GM18858 (cell line): Measurements from ENCODE around the gene TLE1.

ENCODE experiments used
- ATAC-seq: cut with Tn5 transposase; IDR thresholded peaks from one replicate; pipeline ENCODE4 v1.9.1; 2021; ENCODE audit not compliant: unreplicated experiment

TLE1 gene

GRCh38 chr9:81584099-81584498 lies 105.2 kb downstream of the TLE1 start:
- ATAC-seq, result no peak

GRCh38 chr9:81581986-81582385 lies 107.4 kb downstream of the TLE1 start:
- ATAC-seq, result no peak

- no peak for ATAC-seq
These were observed 110.0 kb downstream of the TLE1 start for GRCh38 chr9:81579381-81579780.

- ATAC-seq, result no peak
These were observed 110.7 kb downstream of the TLE1 start for GRCh38 chr9:81578606-81579005.

- ATAC-seq, result no peak
These were observed 113.4 kb downstream of the TLE1 start for GRCh38 chr9:81575956-81576355.

- ATAC-seq, result no peak
These were observed 114.9 kb downstream of the TLE1 start for GRCh38 chr9:81574405-81574804.

- no peak for ATAC-seq
These were observed 115.7 kb downstream of the TLE1 start for GRCh38 chr9:81573415-81574321.

GRCh38 chr9:81570083-81570482 lies 119.3 kb downstream of the TLE1 start:
- ATAC-seq, result no peak

GRCh38 chr9:81566074-81566698 lies 123.2 kb downstream of the TLE1 start:
- no peak for ATAC-seq

GRCh38 chr9:81565609-81566008 lies 123.7 kb downstream of the TLE1 start:
- no peak for ATAC-seq

GRCh38 chr9:81565144-81565543 lies 124.2 kb downstream of the TLE1 start:
- no peak for ATAC-seq

GRCh38 chr9:81564632-81565031 lies 124.7 kb downstream of the TLE1 start:
- no peak for ATAC-seq

GRCh38 chr9:81563739-81564138 lies 125.6 kb downstream of the TLE1 start:
- no peak for ATAC-seq

GRCh38 chr9:81563020-81563407 lies 126.3 kb downstream of the TLE1 start:
- no peak for ATAC-seq

GRCh38 chr9:81562231-81563019 lies 126.9 kb downstream of the TLE1 start:
- ATAC-seq, result no peak

GRCh38 chr9:81560851-81561732 lies 128.3 kb downstream of the TLE1 start:
- ATAC-seq, result peak; percentile 46

- no peak for ATAC-seq
These were observed 129.6 kb downstream of the TLE1 start for GRCh38 chr9:81559709-81560108.

GRCh38 chr9:81559197-81559596 lies 130.2 kb downstream of the TLE1 start:
- no peak for ATAC-seq

- ATAC-seq, result no peak
These were observed 131.1 kb downstream of the TLE1 start for GRCh38 chr9:81558091-81558830.
